Kidney epithelial cell (primary cell): Measurements from ENCODE around the gene VAV2. TPM values are rescaled to one million over a fixed set of nuclear protein-coding genes. Genes with fewer than 3 reads are reported as not detected.

Experiments
- DNase-seq: peaks from one replicate; pipeline ENCODE4 v3.0.0-alpha.2; 2010; ENCODE audit warnings: low read depth
- H3K27me3 ChIP-seq: 2 replicates; pipeline ENCODE4 v1.6.0; 2011; ENCODE audit warnings: low read length; ENCODE audit not compliant: control insufficient read depth, insufficient read depth
- H3K36me3 ChIP-seq: 2 replicates; pipeline ENCODE4 v1.5.1; 2011; ENCODE audit warnings: low read length; ENCODE audit not compliant: control insufficient read depth, insufficient read depth
- H3K4me3 ChIP-seq: 2 replicates; pipeline ENCODE4 v1.5.1; 2011; ENCODE audit warnings: low read depth, mild to moderate bottlenecking, control low read depth, low read length
- total RNA-seq: library from RNA; depleted of rRNA; stranded (reverse); fragments of >200 nt; gene quantifications from 2 replicates; pipeline ENCODE4 v1.2.3, GENCODE V29; 2015
- TF ChIP-seq, protein P1 (sequence below): IDR thresholded peaks from 2 replicates; pipeline ENCODE4 v1.5.1; 2011; ENCODE audit warnings: mild to moderate bottlenecking, moderate library complexity, low read length, control low read depth, inconsistent platforms; ENCODE audit not compliant: insufficient read depth, poor library complexity, severe bottlenecking

Gene VAV2
- total RNA-seq, 1 donor from 2014 or later: 37.8 TPM

DNA sequence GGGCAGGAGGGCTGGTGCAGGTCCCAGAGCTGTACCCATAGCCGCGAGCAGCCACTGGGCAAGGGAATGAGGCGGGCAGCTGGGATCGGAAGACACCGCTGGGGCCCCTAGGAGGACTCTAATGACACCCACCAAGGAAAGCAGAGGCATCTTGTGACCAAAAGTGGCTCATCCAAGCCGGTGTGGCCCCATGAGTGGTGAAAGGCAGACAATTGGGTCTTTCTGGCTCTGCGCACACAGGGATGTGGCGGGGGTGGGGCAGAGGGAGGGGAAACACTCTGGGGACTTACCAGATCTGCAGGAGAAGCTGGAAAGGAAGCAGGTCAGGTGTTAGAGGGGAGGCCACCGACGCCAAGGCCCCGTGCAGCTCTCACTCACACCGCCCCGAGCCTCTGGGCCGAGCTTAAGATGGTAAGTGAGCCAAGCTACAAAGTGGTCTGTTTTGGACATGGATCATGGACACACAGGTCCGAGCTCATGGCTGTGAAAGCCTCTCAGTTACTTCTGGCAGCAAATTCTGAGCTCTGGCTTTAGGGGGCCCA, 211.6 kb downstream of the VAV2 start:
- H3K4me3 ChIP-seq: no peak overlapping the region
- TF ChIP-seq, protein P1, sequence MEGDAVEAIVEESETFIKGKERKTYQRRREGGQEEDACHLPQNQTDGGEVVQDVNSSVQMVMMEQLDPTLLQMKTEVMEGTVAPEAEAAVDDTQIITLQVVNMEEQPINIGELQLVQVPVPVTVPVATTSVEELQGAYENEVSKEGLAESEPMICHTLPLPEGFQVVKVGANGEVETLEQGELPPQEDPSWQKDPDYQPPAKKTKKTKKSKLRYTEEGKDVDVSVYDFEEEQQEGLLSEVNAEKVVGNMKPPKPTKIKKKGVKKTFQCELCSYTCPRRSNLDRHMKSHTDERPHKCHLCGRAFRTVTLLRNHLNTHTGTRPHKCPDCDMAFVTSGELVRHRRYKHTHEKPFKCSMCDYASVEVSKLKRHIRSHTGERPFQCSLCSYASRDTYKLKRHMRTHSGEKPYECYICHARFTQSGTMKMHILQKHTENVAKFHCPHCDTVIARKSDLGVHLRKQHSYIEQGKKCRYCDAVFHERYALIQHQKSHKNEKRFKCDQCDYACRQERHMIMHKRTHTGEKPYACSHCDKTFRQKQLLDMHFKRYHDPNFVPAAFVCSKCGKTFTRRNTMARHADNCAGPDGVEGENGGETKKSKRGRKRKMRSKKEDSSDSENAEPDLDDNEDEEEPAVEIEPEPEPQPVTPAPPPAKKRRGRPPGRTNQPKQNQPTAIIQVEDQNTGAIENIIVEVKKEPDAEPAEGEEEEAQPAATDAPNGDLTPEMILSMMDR: no peak
- no peaks in the 10 kb centered on the region for H3K27me3 ChIP-seq
- DNase-seq: no peak
- H3K36me3 ChIP-seq: no peaks in the 10 kb centered on the region

DNA sequence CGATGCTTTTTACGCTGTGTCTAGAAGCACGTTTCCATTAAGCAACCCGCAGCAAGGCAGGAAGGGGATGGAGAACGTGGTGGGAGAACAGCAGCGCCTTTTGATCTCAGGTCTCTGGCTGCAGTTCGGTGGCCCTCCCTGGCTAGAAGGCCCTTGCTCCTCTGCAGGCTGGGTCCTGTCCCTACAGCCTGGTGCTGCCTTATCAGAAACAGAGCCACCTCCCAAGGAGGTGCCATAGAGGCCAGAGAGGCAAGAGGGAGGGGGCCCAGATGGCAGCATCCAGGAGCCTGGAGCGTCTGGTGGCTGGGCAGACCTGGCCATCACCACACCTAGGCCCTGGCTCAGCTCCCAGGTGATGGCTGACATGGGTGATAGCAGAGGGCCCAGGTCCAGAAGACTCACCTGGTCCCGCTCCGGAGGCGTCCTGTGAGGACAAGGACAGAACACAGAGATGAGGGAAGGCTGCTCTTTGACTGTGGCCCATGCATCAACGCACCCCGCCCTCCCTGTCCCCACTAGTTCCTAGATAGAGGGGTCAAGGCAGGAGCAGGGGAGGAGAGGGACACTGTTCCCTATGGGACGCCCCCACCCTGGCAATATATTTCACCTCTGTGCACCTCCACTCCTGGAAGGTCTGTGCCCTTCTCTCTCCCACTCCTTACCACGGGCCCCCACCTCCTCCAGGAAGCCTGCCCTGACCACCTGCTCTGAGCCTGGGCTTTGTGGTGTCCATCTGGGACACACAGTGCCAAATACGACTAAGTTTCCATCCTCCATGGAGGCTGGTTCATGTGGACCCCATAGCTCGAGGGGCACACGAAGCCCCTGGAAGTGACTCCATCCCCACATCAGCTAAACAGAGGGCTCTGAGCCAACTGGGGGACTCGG, 212.4 kb downstream of the VAV2 start:
- TF ChIP-seq, protein P1: no peak
- H3K36me3 ChIP-seq: no peaks in the 10 kb centered on the region
- no peaks in the 10 kb centered on the region for H3K27me3 ChIP-seq
- DNase-seq: no peak
- no peak overlapping the region for H3K4me3 ChIP-seq

GRCh38 chr9:133779081-133779480, 213.0 kb downstream of the VAV2 start:
- H3K36me3 ChIP-seq: no peaks in the 10 kb centered on the region
- H3K4me3 ChIP-seq: no peak overlapping the region
- no peaks in the 10 kb centered on the region for H3K27me3 ChIP-seq
- TF ChIP-seq, protein P1: no peak
- DNase-seq: no peak

GRCh38 chr9:133778336-133779013, 213.6 kb downstream of the VAV2 start:
- Histone ChIP-seq H3K36me3 (no peaks in the 10 kb centered on the region), H3K27me3 (no peaks in the 10 kb centered on the region), H3K4me3 (no peak overlapping the region)
- no peak for DNase-seq
- TF ChIP-seq, protein P1: no peak

DNA sequence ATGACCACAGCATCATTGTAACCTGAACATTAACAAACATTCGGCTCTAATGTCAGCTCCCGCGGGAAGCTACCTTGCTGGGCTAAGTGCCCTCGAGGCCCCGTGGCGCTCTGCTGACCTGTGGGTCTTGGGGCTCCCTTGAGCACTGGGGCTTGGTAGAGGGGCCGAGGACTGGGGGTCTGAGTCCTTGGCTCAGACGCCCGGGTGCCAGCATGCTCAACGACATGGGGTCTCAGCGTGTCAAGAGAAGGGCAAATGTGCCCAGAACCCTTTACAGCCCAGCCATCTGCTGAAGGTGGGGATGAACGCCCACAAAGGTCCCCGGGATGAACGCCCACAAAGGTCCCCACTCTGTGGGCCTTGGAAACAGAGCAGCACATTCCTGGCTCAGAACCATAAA, 214.3 kb downstream of the VAV2 start:
- no peak for DNase-seq
- Histone ChIP-seq H3K27me3 (no peaks in the 10 kb centered on the region), H3K4me3 (no peak overlapping the region), H3K36me3 (no peaks in the 10 kb centered on the region)
- TF ChIP-seq, protein P1: no peak
